Erythroblast (primary cell): ENCODE data around the gene NAA10.

Experiments
- GATA1 ChIP-seq: IDR thresholded peaks from 2 replicates; pipeline ENCODE4 v1.6.1; 2011; ENCODE audit warnings: low read depth, mild to moderate bottlenecking, control low read depth, low read length, moderate library complexity
- POLR2A ChIP-seq: IDR thresholded peaks from 2 replicates; pipeline ENCODE4 v1.6.1; 2011; ENCODE audit warnings: mild to moderate bottlenecking, low read length

DNA sequence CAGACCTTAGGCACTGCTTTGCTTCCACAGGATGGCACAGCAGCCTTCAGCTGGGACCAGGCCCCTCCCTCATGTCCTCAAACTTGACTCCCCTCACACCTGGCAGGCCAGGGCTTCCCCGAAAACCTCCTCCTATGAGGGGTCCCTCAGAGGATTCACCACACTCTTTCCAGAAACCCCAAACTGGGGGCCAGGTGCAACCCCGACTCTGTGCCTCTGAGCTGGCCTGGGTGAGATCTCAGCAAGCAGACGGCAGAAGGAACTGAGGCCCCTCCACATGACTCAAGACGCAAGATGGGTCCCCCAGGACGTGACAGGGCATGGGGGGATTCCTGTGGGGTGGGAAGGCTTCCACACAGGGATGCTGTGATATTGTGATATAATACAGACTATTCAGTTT, 30.6 kb upstream of the NAA10 start:
- no peak for TF ChIP-seq POLR2A
- no peak for TF ChIP-seq GATA1
